HL-60 (cell line): ENCODE data around the gene CCR5.

Source experiments
- DNase-seq, 2 experiments: peaks; one replicate each; pipeline ENCODE4 v3.0.0-alpha.2; 2010 to 2020; ENCODE audit warnings: low read depth in 1 of 2, low spot score in 1 of 2
- H3K27ac ChIP-seq: fragments of 250-450 bp; sonication (Bioruptor Pico); replicated peaks from 2 replicates; pipeline ENCODE4 v1.5.1; 2020; ENCODE audit warnings: mild to moderate bottlenecking, moderate library complexity
- H3K27me3 ChIP-seq: fragments of 250-450 bp; sonication (Bioruptor Pico); 2 replicates; pipeline ENCODE4 v1.5.1; 2021; ENCODE audit warnings: mild to moderate bottlenecking, moderate library complexity; ENCODE audit not compliant: insufficient read depth, poor library complexity, severe bottlenecking
- H3K4me3 ChIP-seq: replicated peaks from 2 replicates; pipeline ENCODE4 v1.5.1; 2011; ENCODE audit warnings: mild to moderate bottlenecking, control low read depth, low read length; ENCODE audit not compliant: insufficient read depth
- CTCF ChIP-seq: IDR thresholded peaks from one replicate; pipeline ENCODE4 v1.5.1; 2011; ENCODE audit warnings: low read length, control low read depth, inconsistent platforms; ENCODE audit not compliant: insufficient read depth
- GABPA ChIP-seq: IDR thresholded peaks from 2 replicates; pipeline ENCODE4 v1.6.1; 2012; ENCODE audit warnings: low read depth
- POLR2AphosphoS5 ChIP-seq: IDR thresholded peaks from 2 replicates; pipeline ENCODE4 v1.6.1; 2012; ENCODE audit warnings: low read depth
- REST ChIP-seq: IDR thresholded peaks from 2 replicates; pipeline ENCODE4 v1.6.1; 2012; ENCODE audit warnings: low read depth; ENCODE audit not compliant: insufficient replicate concordance
- SPI1 ChIP-seq: IDR thresholded peaks from 2 replicates; pipeline ENCODE4 v1.6.1; 2012; ENCODE audit warnings: low read depth, mild to moderate bottlenecking, borderline replicate concordance

Gene CCR5

GRCh38 chr3:46348823-46349482 is 21.8 kb upstream of the CCR5 start:
- Histone ChIP-seq H3K27me3 (no peaks in the 10 kb centered on the region), H3K27ac (no peak overlapping the region), H3K4me3 (no peak overlapping the region)
- TF ChIP-seq POLR2AphosphoS5 (no peak), GABPA (no peak), SPI1 (peak; percentile 21; the same call in 1 of the 2 replicates)
- no peak for DNase-seq

- peak in 1 of 2 experiments; percentile 45 for DNase-seq
- TF ChIP-seq SPI1 (0 out of 2 replicates have a peak, but pooled peaks have one; percentile 0), GABPA (no peak)
- peak overlapping the region; percentile 28 for H3K27ac ChIP-seq
- no peaks in the 10 kb centered on the region for H3K27me3 ChIP-seq
- H3K4me3 ChIP-seq, result no peak overlapping the region
These were observed 21.1 kb upstream of the CCR5 start for GRCh38 chr3:46349484-46350261.

GRCh38 chr3:46350262-46350565 is 20.5 kb upstream of the CCR5 start:
- Histone ChIP-seq H3K27ac (peak overlapping the region; percentile 28), H3K27me3 (no peaks in the 10 kb centered on the region), H3K4me3 (no peak overlapping the region)
- DNase-seq, result peak in 1 of 2 experiments; percentile 19
- TF ChIP-seq REST (no peak), CTCF (no peak), POLR2AphosphoS5 (no peak), GABPA (no peak), SPI1 (no peak)

DNA sequence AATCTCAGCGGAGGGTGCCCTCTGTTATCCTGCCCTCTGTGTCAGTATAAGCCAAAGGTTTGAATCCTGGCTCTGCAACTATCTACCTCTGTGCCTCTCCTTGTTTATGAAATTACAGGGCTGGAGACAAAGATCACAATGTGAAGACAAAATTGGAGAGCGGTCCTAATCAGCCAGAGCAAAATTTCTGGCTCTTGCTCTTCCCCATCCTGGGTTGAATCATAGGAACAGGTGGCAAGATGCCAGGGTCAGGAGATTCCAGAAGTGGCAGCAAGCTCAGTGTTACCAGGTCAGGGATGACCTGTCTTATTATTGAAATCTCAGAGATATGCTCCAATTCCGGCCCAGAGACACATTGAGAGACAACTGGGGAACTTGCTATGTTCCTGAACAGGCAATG is 19.1 kb upstream of the CCR5 start:
- no peaks in the 10 kb centered on the region for H3K27me3 ChIP-seq
- H3K27ac ChIP-seq, result no peak overlapping the region
- H3K4me3 ChIP-seq, result no peak overlapping the region
- no peak for DNase-seq
- no peak for TF ChIP-seq GABPA
- TF ChIP-seq CTCF, result no peak
- TF ChIP-seq REST, result no peak

- Histone ChIP-seq H3K4me3 (no peak overlapping the region), H3K27me3 (no peaks in the 10 kb centered on the region), H3K27ac (no peak overlapping the region)
- no peak for DNase-seq
- no peak for TF ChIP-seq REST
- TF ChIP-seq POLR2AphosphoS5, result no peak
- no peak for TF ChIP-seq CTCF
- no peak for TF ChIP-seq GABPA
- no peak for TF ChIP-seq SPI1
These were observed 17.7 kb upstream of the CCR5 start for GRCh38 chr3:46353090-46353489.
